Hepatocyte (in vitro differentiated cells): Measurements from ENCODE around the gene LY9. TPM values are rescaled to one million over a fixed set of nuclear protein-coding genes. Genes with fewer than 3 reads are reported as not detected.
A peak's percentile ranks its signal among the peaks of the same experiment; 100 is the strongest.

Source experiments
- DNase-seq: peaks from one replicate; pipeline ENCODE4 v3.0.0-alpha.2; 2016; ENCODE audit warnings: low spot score
- H2AFZ ChIP-seq: fragments of 200-600 bp; sonication (generic); 2 replicates; pipeline ENCODE4 v1.6.0; 2016; ENCODE audit warnings: antibody characterized with exemption, mild to moderate bottlenecking
- H3K27ac ChIP-seq: fragments of 200-600 bp; sonication (generic); 2 replicates; pipeline ENCODE4 v1.5.1; 2016; ENCODE audit warnings: mild to moderate bottlenecking
- H3K27me3 ChIP-seq: fragments of 200-600 bp; sonication (generic); 2 replicates; pipeline ENCODE4 v1.6.1; 2016
- H3K36me3 ChIP-seq: fragments of 200-600 bp; sonication (generic); replicated peaks from 2 replicates; pipeline ENCODE4 v1.5.1; 2016; ENCODE audit warnings: low read depth; ENCODE audit not compliant: insufficient read depth
- H3K4me1 ChIP-seq: fragments of 200-600 bp; sonication (generic); 2 replicates; pipeline ENCODE4 v1.5.1; 2016; ENCODE audit warnings: mild to moderate bottlenecking, moderate library complexity; ENCODE audit not compliant: insufficient read depth
- H3K4me2 ChIP-seq: fragments of 200-600 bp; sonication (generic); 2 replicates; pipeline ENCODE4 v1.6.0; 2016
- H3K4me3 ChIP-seq: fragments of 200-600 bp; sonication (generic); 2 replicates; pipeline ENCODE4 v1.5.1; 2016; ENCODE audit warnings: mild to moderate bottlenecking
- H3K79me2 ChIP-seq: fragments of 200-600 bp; sonication (generic); 2 replicates; pipeline ENCODE4 v1.6.0; 2017; ENCODE audit warnings: mild to moderate bottlenecking
- H3K9me2 ChIP-seq: fragments of 200-600 bp; sonication (generic); replicated peaks from 2 replicates; pipeline ENCODE4 v1.6.0; 2017; ENCODE audit warnings: mild to moderate bottlenecking; ENCODE audit not compliant: insufficient read depth
- H3K9me3 ChIP-seq: fragments of 200-600 bp; sonication (generic); 2 replicates; pipeline ENCODE4 v1.5.1; 2016; ENCODE audit warnings: low read depth, mild to moderate bottlenecking
- H4K20me1 ChIP-seq: fragments of 200-600 bp; sonication (generic); 2 replicates; pipeline ENCODE4 v1.6.0; 2016; ENCODE audit warnings: mild to moderate bottlenecking; ENCODE audit not compliant: insufficient read depth, poor library complexity, severe bottlenecking
- EZH2 ChIP-seq: fragments of 200-600 bp; sonication (generic); IDR thresholded peaks from 2 replicates; pipeline ENCODE4 v1.6.1; 2016; ENCODE audit warnings: antibody characterized with exemption, mild to moderate bottlenecking, borderline replicate concordance
- EZH2phosphoT487 ChIP-seq: fragments of 200-600 bp; sonication (generic); IDR thresholded peaks from one replicate; pipeline ENCODE4 v1.6.1; 2018; ENCODE audit warnings: antibody characterized with exemption, mild to moderate bottlenecking, low read depth, moderate library complexity; ENCODE audit not compliant: unreplicated experiment, severe bottlenecking
- WGBS: methylation state at CpG from one replicate; pipeline ENCODE4 v1.1.6; 2016; ENCODE audit warnings: low lambda C conversion rate; ENCODE audit errors: missing lambda C conversion rate; 5-methylcytosine and 5-hydroxymethylcytosine counted together
- polyA plus RNA-seq: library from polyadenylated mRNA; unstranded; fragments of >200 nt; fragmentation: Nextera tagmentation; extraction: Ambion mirVana; gene quantifications from 2 replicates; pipeline ENCODE4 v1.2.1, GENCODE V29; 2016
- total RNA-seq: library from RNA; depleted of rRNA; stranded (reverse); fragments of >200 nt; gene quantifications from 2 replicates; pipeline ENCODE4 v1.2.3, GENCODE V29; 2014
- TF ChIP-seq, protein P1 (sequence below): fragments of 200-600 bp; sonication (generic); IDR thresholded peaks from 2 replicates; pipeline ENCODE4 v1.5.1; 2016; ENCODE audit warnings: antibody characterized with exemption, mild to moderate bottlenecking; ENCODE audit not compliant: poor library complexity

LY9 gene
- total and polyA plus RNA-seq, 2 experiments from 2014 or later: not detected

DNA sequence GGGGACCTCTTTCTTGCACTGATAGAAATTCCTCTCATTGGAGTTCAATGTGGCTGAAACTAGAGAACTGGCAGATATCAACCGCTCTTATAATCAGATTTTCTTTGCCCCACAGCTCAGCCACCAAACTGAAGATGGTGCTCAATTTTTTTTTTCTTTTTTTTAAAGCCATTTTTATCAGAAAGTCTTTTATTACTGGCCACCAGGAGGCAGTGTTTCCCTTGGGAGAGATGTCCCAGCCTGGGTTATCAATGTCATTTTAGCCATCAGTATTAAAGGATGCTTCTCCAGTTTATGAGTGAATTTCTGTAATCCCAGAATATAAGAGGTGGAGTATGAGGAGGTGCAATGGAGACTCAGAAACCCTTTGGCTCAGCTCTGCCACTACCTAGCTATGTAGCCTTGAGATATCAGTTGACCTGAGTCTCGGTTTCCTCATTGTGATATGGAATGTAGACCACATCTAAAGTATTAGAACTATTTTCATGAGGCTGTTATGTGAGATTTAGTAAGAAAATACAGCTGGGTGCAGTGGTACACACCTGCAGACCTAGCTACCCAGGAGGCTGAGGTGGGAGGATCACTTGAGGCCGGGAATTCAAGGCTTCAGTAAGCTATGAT, 39.1 kb downstream of the LY9 start:
- Histone ChIP-seq H3K4me2 (no peak overlapping the region), H3K4me3 (no peak overlapping the region), H3K9me2 (no peaks in the 10 kb centered on the region), H3K9me3 (no peaks in the 10 kb centered on the region), H3K79me2 (no peaks in the 10 kb centered on the region), H3K27me3 (no peaks in the 10 kb centered on the region), H4K20me1 (no peaks in the 10 kb centered on the region), H3K36me3 (no peaks in the 10 kb centered on the region), H3K4me1 (peaks cover 5% of the 10 kb centered on the region), H3K27ac (no peak overlapping the region), H2AFZ (no peak overlapping the region)
- TF ChIP-seq EZH2 (no peak), EZH2phosphoT487 (no peak)
- TF ChIP-seq, protein P1, sequence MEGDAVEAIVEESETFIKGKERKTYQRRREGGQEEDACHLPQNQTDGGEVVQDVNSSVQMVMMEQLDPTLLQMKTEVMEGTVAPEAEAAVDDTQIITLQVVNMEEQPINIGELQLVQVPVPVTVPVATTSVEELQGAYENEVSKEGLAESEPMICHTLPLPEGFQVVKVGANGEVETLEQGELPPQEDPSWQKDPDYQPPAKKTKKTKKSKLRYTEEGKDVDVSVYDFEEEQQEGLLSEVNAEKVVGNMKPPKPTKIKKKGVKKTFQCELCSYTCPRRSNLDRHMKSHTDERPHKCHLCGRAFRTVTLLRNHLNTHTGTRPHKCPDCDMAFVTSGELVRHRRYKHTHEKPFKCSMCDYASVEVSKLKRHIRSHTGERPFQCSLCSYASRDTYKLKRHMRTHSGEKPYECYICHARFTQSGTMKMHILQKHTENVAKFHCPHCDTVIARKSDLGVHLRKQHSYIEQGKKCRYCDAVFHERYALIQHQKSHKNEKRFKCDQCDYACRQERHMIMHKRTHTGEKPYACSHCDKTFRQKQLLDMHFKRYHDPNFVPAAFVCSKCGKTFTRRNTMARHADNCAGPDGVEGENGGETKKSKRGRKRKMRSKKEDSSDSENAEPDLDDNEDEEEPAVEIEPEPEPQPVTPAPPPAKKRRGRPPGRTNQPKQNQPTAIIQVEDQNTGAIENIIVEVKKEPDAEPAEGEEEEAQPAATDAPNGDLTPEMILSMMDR: peak; percentile 75
- WGBS: 85% methylated on average over 3 of the region's 3 CpGs
- DNase-seq: peak; percentile 74

DNA sequence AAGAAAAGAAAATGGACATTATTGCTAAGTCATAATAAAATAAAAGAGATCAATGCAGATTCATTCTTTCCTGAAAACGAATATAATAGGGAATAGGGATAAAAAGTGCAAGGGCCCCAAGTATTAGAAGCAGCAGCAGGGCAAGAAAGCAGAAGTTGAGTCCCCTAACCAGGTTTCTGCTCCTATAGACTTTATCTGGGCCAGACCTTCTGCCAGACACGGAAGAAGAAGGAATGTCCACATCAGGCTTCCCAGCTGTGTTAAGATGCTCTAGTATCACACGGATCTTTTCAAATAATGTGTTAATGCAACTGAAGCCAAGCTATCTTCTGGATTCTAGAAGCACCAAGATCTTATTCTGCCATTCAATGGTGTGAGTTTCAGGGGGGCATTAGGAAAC, 39.8 kb downstream of the LY9 start:
- Histone ChIP-seq H3K36me3 (no peaks in the 10 kb centered on the region), H4K20me1 (no peaks in the 10 kb centered on the region), H2AFZ (no peak overlapping the region), H3K4me1 (peaks cover 5% of the 10 kb centered on the region), H3K4me3 (no peak overlapping the region), H3K9me3 (no peaks in the 10 kb centered on the region), H3K4me2 (no peak overlapping the region), H3K27ac (no peak overlapping the region), H3K27me3 (no peaks in the 10 kb centered on the region), H3K9me2 (no peaks in the 10 kb centered on the region), H3K79me2 (no peaks in the 10 kb centered on the region)
- TF ChIP-seq, protein P1: no peak
- no peak for TF ChIP-seq EZH2phosphoT487
- no peak for TF ChIP-seq EZH2
- no peak for DNase-seq
- WGBS: 81% methylated on average over 3 of the region's 3 CpGs

DNA sequence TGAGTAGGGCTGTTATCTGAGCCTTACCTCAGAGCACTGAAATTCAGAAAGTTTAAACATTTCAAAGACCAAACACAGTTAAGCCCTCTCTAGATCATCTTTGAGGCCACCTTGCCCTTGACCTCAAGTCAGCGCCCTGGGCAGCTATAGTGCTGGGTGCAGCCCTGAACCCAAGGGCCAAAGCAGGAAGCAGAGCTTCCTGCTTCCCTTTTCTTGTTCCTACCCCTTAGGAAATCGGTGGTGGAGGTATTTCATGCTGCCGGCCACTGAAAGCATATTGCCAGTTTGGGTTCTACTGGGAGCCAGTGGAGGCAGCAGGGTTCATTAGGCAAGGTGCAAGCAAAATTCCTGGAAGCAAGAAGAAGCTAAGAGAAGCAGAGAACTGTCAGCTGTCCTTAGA, 40.6 kb downstream of the LY9 start:
- 63% methylated on average over 3 of the region's 3 CpGs for WGBS
- peaks cover 5% of the 10 kb centered on the region for H3K4me1 ChIP-seq
- no peak overlapping the region for H3K4me3 ChIP-seq
- H3K27ac ChIP-seq: no peak overlapping the region
- TF ChIP-seq EZH2 (no peak), EZH2phosphoT487 (no peak)
- TF ChIP-seq, protein P1: no peak
- no peaks in the 10 kb centered on the region for H3K9me2 ChIP-seq
- H3K27me3 ChIP-seq: no peaks in the 10 kb centered on the region
- no peaks in the 10 kb centered on the region for H3K36me3 ChIP-seq
- no peak for DNase-seq
- no peak overlapping the region for H3K4me2 ChIP-seq
- H3K9me3 ChIP-seq: no peaks in the 10 kb centered on the region
- peak overlapping the region; percentile 45 for H2AFZ ChIP-seq
- H4K20me1 ChIP-seq: no peaks in the 10 kb centered on the region
- no peaks in the 10 kb centered on the region for H3K79me2 ChIP-seq
